GM10847 (cell line): ENCODE measurements around the gene LIMCH1.

Source experiments
- POLR2A ChIP-seq: IDR thresholded peaks from 2 replicates; pipeline ENCODE4 v1.6.1; 2011; ENCODE audit not compliant: insufficient read length; ENCODE audit errors: extremely low read depth

Gene LIMCH1

GRCh38 chr4:41656572-41657520 is 118.9 kb downstream of the LIMCH1 start:
- no peak for TF ChIP-seq POLR2A

- no peak for TF ChIP-seq POLR2A
Measured at GRCh38 chr4:41657561-41657960, 119.6 kb downstream of the LIMCH1 start.

- TF ChIP-seq POLR2A: no peak
Measured at GRCh38 chr4:41658163-41658562, 120.2 kb downstream of the LIMCH1 start.

GRCh38 chr4:41660352-41660751 is 122.4 kb downstream of the LIMCH1 start:
- no peak for TF ChIP-seq POLR2A

- no peak for TF ChIP-seq POLR2A
Measured at GRCh38 chr4:41661442-41662076, 123.6 kb downstream of the LIMCH1 start.

- no peak for TF ChIP-seq POLR2A
Measured at GRCh38 chr4:41665636-41666207, 127.8 kb downstream of the LIMCH1 start.

- TF ChIP-seq POLR2A: no peak
Measured at GRCh38 chr4:41668024-41668423, 130.1 kb downstream of the LIMCH1 start.

- no peak for TF ChIP-seq POLR2A
Measured at GRCh38 chr4:41670530-41670929, 132.6 kb downstream of the LIMCH1 start.

- TF ChIP-seq POLR2A: no peak
Measured at GRCh38 chr4:41670982-41671381, 133.0 kb downstream of the LIMCH1 start.

- TF ChIP-seq POLR2A: no peak
Measured at GRCh38 chr4:41678086-41678816, 140.3 kb downstream of the LIMCH1 start.

- no peak for TF ChIP-seq POLR2A
Measured at GRCh38 chr4:41678951-41679350, 141.0 kb downstream of the LIMCH1 start.

GRCh38 chr4:41679991-41680390 is 142.0 kb downstream of the LIMCH1 start:
- no peak for TF ChIP-seq POLR2A

GRCh38 chr4:41681054-41681453 is 143.1 kb downstream of the LIMCH1 start:
- TF ChIP-seq POLR2A: no peak

GRCh38 chr4:41683326-41683725 is 145.4 kb downstream of the LIMCH1 start:
- no peak for TF ChIP-seq POLR2A

GRCh38 chr4:41686893-41687292 is 148.9 kb downstream of the LIMCH1 start:
- no peak for TF ChIP-seq POLR2A
